ENCODE data around the gene CDKAL1. TPM values are rescaled to one million over a fixed set of nuclear protein-coding genes. Genes with fewer than 3 reads are reported as not detected.
"Not testable (repeated sequence)": the region's sequence is repeated elsewhere in the genome, so short reads cannot be mapped to it uniquely, and the experiment has no call there.

Gene CDKAL1
- total RNA-seq, 1 experiment from 2014 or later = 20.6 TPM

- TF ChIP-seq HMGXB4 (CRISPR knock-in tag; IDR thresholded peaks at IDR 0.05) = no peak
Observed at GRCh38 chr6:21085643-21086042, 551.4 kb downstream of the CDKAL1 start (continued).

GRCh38 chr6:21087188-21087587 is 552.9 kb downstream of the CDKAL1 start:
- Mint-ChIP-seq H3K27ac (no peak overlapping the region), H3K4me3 (no peak overlapping the region), H3K36me3 (no peaks in the 10 kb centered on the region), H3K9me3 (no peaks in the 10 kb centered on the region), H3K27me3 (ENCODE audit: low read depth) (no peaks in the 10 kb centered on the region), H3K4me1 (peaks cover under 1% of the 10 kb centered on the region; the same call in 1 of the 2 replicates)
- TF ChIP-seq ZNF219 (CRISPR knock-in tag; IDR thresholded peaks at IDR 0.05; ENCODE audit: borderline replicate concordance) (no peak), PRRX2 (CRISPR knock-in tag; IDR thresholded peaks at IDR 0.05) (no peak), ZNF416 (CRISPR knock-in tag; IDR thresholded peaks at IDR 0.05) (no peak), ATF3 (CRISPR knock-in tag; conservative IDR thresholded peaks at IDR 0.05) (no peak), ZNF317 (CRISPR knock-in tag; IDR thresholded peaks at IDR 0.05; ENCODE audit: borderline replicate concordance, low read depth) (no peak), USF1 (CRISPR knock-in tag; IDR thresholded peaks at IDR 0.05) (no peak), CBFB (CRISPR knock-in tag; IDR thresholded peaks at IDR 0.05; ENCODE audit: low read depth) (no peak), ZSCAN18 (CRISPR knock-in tag; IDR thresholded peaks at IDR 0.05) (no peak), FOXP1 (CRISPR knock-in tag; IDR thresholded peaks at IDR 0.05; ENCODE audit: borderline replicate concordance) (no peak), CDX4 (CRISPR knock-in tag; IDR thresholded peaks at IDR 0.05; ENCODE audit: borderline replicate concordance) (no peak), ATF2 (CRISPR knock-in tag; IDR thresholded peaks at IDR 0.05; ENCODE audit: borderline replicate concordance, low read depth) (no peak)
- POLR2A ChIA-PET = no interaction called here
- no peak for DNase-seq (ENCODE audit: low spot score)
- CTCF ChIA-PET = no interaction called here
- ATAC-seq = no peak

- TF ChIP-seq FOXP1 (CRISPR knock-in tag; IDR thresholded peaks at IDR 0.05; ENCODE audit: borderline replicate concordance) = no peak
- no peak for TF ChIP-seq ZSCAN18 (CRISPR knock-in tag; IDR thresholded peaks at IDR 0.05)
- no peak for TF ChIP-seq KAT7 (CRISPR knock-in tag; IDR thresholded peaks at IDR 0.05; ENCODE audit: borderline replicate concordance)
- no peak for TF ChIP-seq ZNF416 (CRISPR knock-in tag; IDR thresholded peaks at IDR 0.05)
- DNase-seq (ENCODE audit: low spot score) (no peak), ATAC-seq (no peak)
- no peaks in the 10 kb centered on the region for H3K36me3 Mint-ChIP-seq
- no peaks in the 10 kb centered on the region for H3K9me3 Mint-ChIP-seq
- ChIA-PET CTCF (interaction anchor here (0.7 kb wide), 1 partner anchor 256 kb away, joined by 3 read pairs; no protein-coding TSS in a partner anchor), POLR2A (no interaction called here)
- no peak overlapping the region for H3K27ac Mint-ChIP-seq
- H3K4me3 Mint-ChIP-seq = no peak overlapping the region
- H3K4me1 Mint-ChIP-seq = peaks cover 13% of the 10 kb centered on the region
- no peaks in the 10 kb centered on the region for H3K27me3 Mint-ChIP-seq (ENCODE audit: low read depth)
Observed at GRCh38 chr6:21091411-21091810, 557.2 kb downstream of the CDKAL1 start.

- H3K36me3 Mint-ChIP-seq; H3K27me3 Mint-ChIP-seq (ENCODE audit: low read depth); ATAC-seq; H3K4me3 Mint-ChIP-seq; POLR2A ChIA-PET; CTCF ChIA-PET; H3K9me3 Mint-ChIP-seq; DNase-seq (ENCODE audit: low spot score); H3K27ac Mint-ChIP-seq: not testable (repeated sequence)
- H3K4me1 Mint-ChIP-seq = peaks cover 13% of the 10 kb centered on the region
Observed at GRCh38 chr6:21092231-21092772, 558.0 kb downstream of the CDKAL1 start.
